GM12878 (cell line): Measurements from ENCODE around the gene TLX2. TPM values are rescaled to one million over a fixed set of nuclear protein-coding genes. Genes with fewer than 3 reads are reported as not detected.

Source experiments
- BHLHE40 ChIP-seq, 2 experiments: fragments of 450-650 bp in 1 of 2; IDR thresholded peaks; 2 replicates each; pipeline ENCODE4 v1.6.1; 2011 to 2017; ENCODE audit warnings: low read depth in 2 of 2, borderline replicate concordance in 1 of 2, improper control_type of control experiment in 1 of 2, low read length in 1 of 2, mild to moderate bottlenecking in 1 of 2
- DPF2 ChIP-seq: fragments of 450-650 bp; IDR thresholded peaks from 2 replicates; pipeline ENCODE4 v1.6.1; 2017; ENCODE audit warnings: mild to moderate bottlenecking
- ESRRA ChIP-seq: IDR thresholded peaks from 2 replicates; pipeline ENCODE4 v1.6.1; 2012; ENCODE audit warnings: mild to moderate bottlenecking, low read length, improper control_type of control experiment
- GATAD2B ChIP-seq: fragments of 450-650 bp; conservative IDR thresholded peaks from 2 replicates; pipeline ENCODE4 v1.6.1; 2017; ENCODE audit warnings: low read depth, mild to moderate bottlenecking, moderate library complexity
- HCFC1 ChIP-seq: fragments of 150-350 bp; IDR thresholded peaks from 2 replicates; pipeline ENCODE4 v1.6.1; 2014; ENCODE audit warnings: low read length
- IKZF1 ChIP-seq: fragments of 450-650 bp; conservative IDR thresholded peaks from 2 replicates; pipeline ENCODE4 v1.6.1; 2017; ENCODE audit warnings: antibody characterized with exemption, mild to moderate bottlenecking
- NFYA ChIP-seq: IDR thresholded peaks from 2 replicates; pipeline ENCODE4 v1.6.1; 2011; ENCODE audit warnings: low read depth, mild to moderate bottlenecking, low read length, improper control_type of control experiment, borderline replicate concordance
- NKRF ChIP-seq: fragments of 450-650 bp; conservative IDR thresholded peaks from 2 replicates; pipeline ENCODE4 v1.6.1; 2017; ENCODE audit warnings: mild to moderate bottlenecking, moderate library complexity
- POLR2AphosphoS5 ChIP-seq: IDR thresholded peaks from 2 replicates; pipeline ENCODE4 v1.6.1; 2011; ENCODE audit warnings: mild to moderate bottlenecking, low read length, inconsistent platforms
- PRDM15 ChIP-seq: fragments of 450-650 bp; formaldehyde crosslinking; IDR thresholded peaks from 2 replicates; pipeline ENCODE4 v1.4.0; 2020; ENCODE audit warnings: mild to moderate bottlenecking, moderate library complexity
- RUNX3 ChIP-seq: IDR thresholded peaks from 2 replicates; pipeline ENCODE4 v1.6.1; 2012; ENCODE audit warnings: low read length, inconsistent platforms
- SP1 ChIP-seq: IDR thresholded peaks from one replicate; pipeline ENCODE4 v1.6.1; 2011; ENCODE audit warnings: low read depth, low read length
- TARDBP ChIP-seq: IDR thresholded peaks from 2 replicates; pipeline ENCODE4 v1.6.1; 2016; ENCODE audit warnings: borderline replicate concordance
- WRNIP1 ChIP-seq: IDR thresholded peaks from 2 replicates; pipeline ENCODE4 v1.6.1; 2011; ENCODE audit warnings: low read depth, low read length, improper control_type of control experiment, borderline replicate concordance
- YY1 ChIP-seq: IDR thresholded peaks from 2 replicates; pipeline ENCODE4 v1.6.1; 2011; ENCODE audit warnings: low read depth, mild to moderate bottlenecking, low read length
- polyA plus RNA-seq, 11 experiments: library from polyadenylated mRNA; depleted of rRNA in 4 of 11; unstranded in 6 of 11; stranded (reverse) in 5 of 11; fragments of >200 nt; fragmentation: Nextera tagmentation in 4 of 11; fragmentation: Illumina TruSeq in 1 of 11; extraction: Ambion mirVana in 4 of 11; extraction: Trizol in 1 of 11; gene quantifications; 1 replicate in 1 of 11; 2 replicates in 10 of 11; pipeline versions ENCODE4 v1.2.1 to v1.2.3, GENCODE V29; 2011 to 2016; ENCODE audit warnings: inconsistent platforms in 2 of 11, missing spikeins in 2 of 11, low read depth in 1 of 11
- total RNA-seq, 4 experiments: library from RNA; depleted of rRNA in 3 of 4; stranded (reverse); fragments of >200 nt in 3 of 4; fragmentation: Illumina TruSeq in 1 of 4; extraction: Trizol in 1 of 4; gene quantifications; 2 replicates each; pipeline versions ENCODE4 v1.2.1 to v1.2.3, GENCODE V29; 2013 to 2021
- TF ChIP-seq, protein P1 (sequence below): IDR thresholded peaks from 2 replicates; pipeline ENCODE4 v1.6.1; 2012; ENCODE audit warnings: low read depth, low read length, improper control_type of control experiment
- TF ChIP-seq, protein P2 (sequence below): IDR thresholded peaks from 2 replicates; pipeline ENCODE4 v1.6.1; 2011; ENCODE audit warnings: low read depth, mild to moderate bottlenecking, low read length, moderate library complexity, borderline replicate concordance; ENCODE audit errors: extremely low read depth
- TF ChIP-seq, protein P3 (sequence below), 3 experiments: IDR thresholded peaks in 2 of 3; conservative IDR thresholded peaks in 1 of 3; 2 replicates each; pipeline ENCODE4 v1.5.1; 2011; ENCODE audit warnings: low read depth in 3 of 3, low read length in 3 of 3, mild to moderate bottlenecking in 3 of 3, control low read depth in 2 of 3, moderate library complexity in 2 of 3, inconsistent platforms in 1 of 3, mixed read lengths in 1 of 3; ENCODE audit not compliant: control insufficient read depth in 2 of 3, insufficient read depth in 1 of 3; ENCODE audit errors: extremely low read depth in 1 of 3

TLX2 gene
- total and polyA plus RNA-seq, 10 of the 15 experiments (the other 5 are each of a cell fraction or from before 2014, with no cell fraction given), result 0.06 to 5.5 (median 3.6) TPM; not detected in 1

- TF ChIP-seq PRDM15 (CRISPR knock-in tag) (no peak), RUNX3 (no peak), WRNIP1 (no peak), POLR2AphosphoS5 (peak; percentile 35; the same call in 1 of the 2 replicates), GATAD2B (no peak), NKRF (0 out of 2 replicates have a peak, but pooled peaks have one; percentile 39), IKZF1 (peak; percentile 53), DPF2 (0 out of 2 replicates have a peak, but pooled peaks have one; percentile 38), YY1 (0 out of 2 replicates have a peak, but pooled peaks have one; percentile 51), ESRRA (no peak), NFYA (no peak), HCFC1 (0 out of 2 replicates have a peak, but pooled peaks have one; percentile 23), TARDBP (peak; percentile 12; the same call in 1 of the 2 replicates), BHLHE40 (IDR thresholded peaks at IDR 0.05; ENCODE audit: borderline replicate concordance in 1 of 2, low read depth in 2 of 2, low read length in 1 of 2) (peak in 1 of 2 experiments; percentile 19; a peak in 1 of 4 replicates), SP1 (no peak)
- TF ChIP-seq, protein P1, sequence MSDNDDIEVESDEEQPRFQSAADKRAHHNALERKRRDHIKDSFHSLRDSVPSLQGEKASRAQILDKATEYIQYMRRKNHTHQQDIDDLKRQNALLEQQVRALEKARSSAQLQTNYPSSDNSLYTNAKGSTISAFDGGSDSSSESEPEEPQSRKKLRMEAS, result no peak
- TF ChIP-seq, protein P2, sequence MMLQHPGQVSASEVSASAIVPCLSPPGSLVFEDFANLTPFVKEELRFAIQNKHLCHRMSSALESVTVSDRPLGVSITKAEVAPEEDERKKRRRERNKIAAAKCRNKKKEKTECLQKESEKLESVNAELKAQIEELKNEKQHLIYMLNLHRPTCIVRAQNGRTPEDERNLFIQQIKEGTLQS, result no peak
- TF ChIP-seq, protein P3, sequence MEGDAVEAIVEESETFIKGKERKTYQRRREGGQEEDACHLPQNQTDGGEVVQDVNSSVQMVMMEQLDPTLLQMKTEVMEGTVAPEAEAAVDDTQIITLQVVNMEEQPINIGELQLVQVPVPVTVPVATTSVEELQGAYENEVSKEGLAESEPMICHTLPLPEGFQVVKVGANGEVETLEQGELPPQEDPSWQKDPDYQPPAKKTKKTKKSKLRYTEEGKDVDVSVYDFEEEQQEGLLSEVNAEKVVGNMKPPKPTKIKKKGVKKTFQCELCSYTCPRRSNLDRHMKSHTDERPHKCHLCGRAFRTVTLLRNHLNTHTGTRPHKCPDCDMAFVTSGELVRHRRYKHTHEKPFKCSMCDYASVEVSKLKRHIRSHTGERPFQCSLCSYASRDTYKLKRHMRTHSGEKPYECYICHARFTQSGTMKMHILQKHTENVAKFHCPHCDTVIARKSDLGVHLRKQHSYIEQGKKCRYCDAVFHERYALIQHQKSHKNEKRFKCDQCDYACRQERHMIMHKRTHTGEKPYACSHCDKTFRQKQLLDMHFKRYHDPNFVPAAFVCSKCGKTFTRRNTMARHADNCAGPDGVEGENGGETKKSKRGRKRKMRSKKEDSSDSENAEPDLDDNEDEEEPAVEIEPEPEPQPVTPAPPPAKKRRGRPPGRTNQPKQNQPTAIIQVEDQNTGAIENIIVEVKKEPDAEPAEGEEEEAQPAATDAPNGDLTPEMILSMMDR (IDR thresholded peaks at IDR 0.05 in 2 of 3, conservative IDR thresholded peaks at IDR 0.05 in 1 of 3; ENCODE audit: control insufficient read depth in 2 of 3, extremely low read depth in 1 of 3, insufficient read depth in 1 of 3, low read depth in 3 of 3, low read length in 3 of 3), result no peak
Observed at GRCh38 chr2:74554820-74555531, 40.7 kb downstream of the TLX2 start (continued).
